RKO (cell line): ENCODE results near the gene PRSS50.
"Not testable (repeated sequence)": the region's sequence is repeated elsewhere in the genome, so short reads cannot be mapped to it uniquely, and the experiment has no call there.

Experiments
- DNase-seq: peaks from one replicate; pipeline ENCODE4 v3.0.0-alpha.2; 2016; ENCODE audit warnings: low spot score

Gene PRSS50

GRCh38 chr3:46717447-46718231 is at the start of gene PRSS50:
Gene PRSS50 (minus strand): TSS chr3:46717869. CDS start chr3:46717824, 45 bp downstream.
- DNase-seq, result no peak

- DNase-seq, result no peak
Observed at GRCh38 chr3:46764206-46764605, 46.5 kb upstream of the PRSS50 start.

- DNase-seq, result no peak
Observed at GRCh38 chr3:46763178-46763577, 45.5 kb upstream of the PRSS50 start.

- DNase-seq, result no peak
Observed at GRCh38 chr3:46759239-46760167, 41.8 kb upstream of the PRSS50 start.

- no peak for DNase-seq
Observed at GRCh38 chr3:46756642-46757041, 39.0 kb upstream of the PRSS50 start.

GRCh38 chr3:46755646-46756045 is 38.0 kb upstream of the PRSS50 start:
- no peak for DNase-seq

GRCh38 chr3:46753127-46753526 is 35.5 kb upstream of the PRSS50 start:
- not testable (repeated sequence) for DNase-seq

GRCh38 chr3:46750555-46751038 is 32.9 kb upstream of the PRSS50 start:
- DNase-seq, result no peak

- DNase-seq, result no peak
Observed at GRCh38 chr3:46749129-46749528, 31.5 kb upstream of the PRSS50 start.

GRCh38 chr3:46748170-46748569 is 30.5 kb upstream of the PRSS50 start:
- no peak for DNase-seq

GRCh38 chr3:46746711-46747110 is 29.0 kb upstream of the PRSS50 start:
- no peak for DNase-seq

- no peak for DNase-seq
Observed at GRCh38 chr3:46742992-46743585, 25.4 kb upstream of the PRSS50 start.

GRCh38 chr3:46739565-46739964 is 21.9 kb upstream of the PRSS50 start:
- DNase-seq, result not testable (repeated sequence)

- no peak for DNase-seq
Observed at GRCh38 chr3:46737329-46737731, 19.7 kb upstream of the PRSS50 start.

- no peak for DNase-seq
Observed at GRCh38 chr3:46736006-46736872, 18.6 kb upstream of the PRSS50 start.

GRCh38 chr3:46734773-46735172 is 17.1 kb upstream of the PRSS50 start:
- DNase-seq, result no peak

- DNase-seq, result peak; percentile 43
Observed at GRCh38 chr3:46733026-46733800, 15.5 kb upstream of the PRSS50 start.

GRCh38 chr3:46731795-46732194 is 14.1 kb upstream of the PRSS50 start:
- no peak for DNase-seq

- DNase-seq, result no peak
Observed at GRCh38 chr3:46730819-46731218, 13.2 kb upstream of the PRSS50 start.

- DNase-seq, result no peak
Observed at GRCh38 chr3:46729038-46729437, 11.4 kb upstream of the PRSS50 start.
